SK-N-SH (cell line): Measurements from ENCODE around the gene FOXK1. TPM values are rescaled to one million over a fixed set of nuclear protein-coding genes. Genes with fewer than 3 reads are reported as not detected.

ENCODE experiments used
- CTCF ChIA-PET: fragments of 300-600, 350-600 bp; formaldehyde crosslinking; extraction: SDS; loops from one replicate; lab custom pipeline; 2021; lab: Yijun Ruan, JAX
- POLR2A ChIA-PET: fragments of 350-600 bp; sonication (Branson Sonifier 250); formaldehyde crosslinking; extraction: SDS; loops from one replicate; lab custom pipeline; 2020; ENCODE audit warnings: antibody characterized with exemption, inconsistent platforms; lab: Yijun Ruan, JAX
- DNase-seq: peaks from one replicate; pipeline ENCODE4 v3.0.0; 2012
- H2AFZ ChIP-seq: fragments of 200-600 bp; sonication (generic); 2 replicates; pipeline ENCODE4 v1.8.1; 2016; ENCODE audit warnings: antibody characterized with exemption, mild to moderate bottlenecking, low read depth
- H3F3A ChIP-seq: fragments of 200-600 bp; sonication (generic); replicated peaks from 2 replicates; pipeline ENCODE3; 2016; ENCODE audit warnings: antibody characterized with exemption, mild to moderate bottlenecking; ENCODE audit not compliant: insufficient read depth
- H3K27ac ChIP-seq, 2 experiments: fragments of 200-500 bp in 1 of 2; fragments of 200-600 bp in 1 of 2; sonication (Bioruptor generic) in 1 of 2; sonication (generic), shearing (Covaris generic) in 1 of 2; 2 replicates each; pipeline versions ENCODE4 v1.5.1 to v1.6.1; 2014 to 2016; ENCODE audit warnings: low read depth in 2 of 2, inconsistent platforms in 1 of 2, low read length in 1 of 2, mild to moderate bottlenecking in 1 of 2, mixed read lengths in 1 of 2
- H3K27me3 ChIP-seq: fragments of 200-600 bp; sonication (generic), shearing (Covaris generic); 2 replicates; pipeline ENCODE4 v1.6.1; 2016; ENCODE audit warnings: mixed run types; ENCODE audit not compliant: insufficient read depth
- H3K36me3 ChIP-seq, 2 experiments: fragments of 200-500 bp in 1 of 2; fragments of 200-600 bp in 1 of 2; sonication (Bioruptor generic) in 1 of 2; sonication (generic) in 1 of 2; replicated peaks in 1 of 2; 2 replicates each; pipeline versions ENCODE3 to v1.5.1; 2014 to 2016; ENCODE audit warnings: low read length in 1 of 2, mild to moderate bottlenecking in 1 of 2; ENCODE audit not compliant: insufficient read depth in 2 of 2, control insufficient read depth in 1 of 2
- H3K4me1 ChIP-seq, 2 experiments: fragments of 200-500 bp in 1 of 2; fragments of 200-600 bp in 1 of 2; sonication (Bioruptor generic) in 1 of 2; sonication (generic), shearing (Covaris generic) in 1 of 2; 2 replicates each; pipeline versions ENCODE4 v1.5.1 to v1.6.1; 2014 to 2016; ENCODE audit warnings: low read depth in 1 of 2, low read length in 1 of 2, mixed run types in 1 of 2; ENCODE audit not compliant: insufficient read depth in 2 of 2, control insufficient read depth in 1 of 2
- H3K4me2 ChIP-seq: fragments of 200-600 bp; sonication (generic), shearing (Covaris generic); 2 replicates; pipeline ENCODE4 v1.6.1; 2017; ENCODE audit warnings: mixed run types
- H3K4me3 ChIP-seq, 2 experiments: fragments of 200-500 bp in 1 of 2; fragments of 200-600 bp in 1 of 2; sonication (Bioruptor generic) in 1 of 2; sonication (generic), shearing (Covaris generic) in 1 of 2; 2 replicates each; pipeline versions ENCODE4 v1.5.1 to v1.8.1; 2014 to 2016; ENCODE audit warnings: low read depth in 2 of 2, inconsistent platforms in 1 of 2, low read length in 1 of 2, mild to moderate bottlenecking in 1 of 2, mixed read lengths in 1 of 2, moderate library complexity in 1 of 2
- H3K79me2 ChIP-seq: fragments of 200-600 bp; sonication (generic); 2 replicates; pipeline ENCODE4 v1.8.1; 2017; ENCODE audit warnings: mild to moderate bottlenecking; ENCODE audit not compliant: insufficient read depth
- H3K9ac ChIP-seq: fragments of 200-600 bp; sonication (generic); 2 replicates; pipeline ENCODE4 v1.6.1; 2017; ENCODE audit warnings: mixed run types
- H3K9me2 ChIP-seq: fragments of 200-600 bp; sonication (generic); 2 replicates; pipeline ENCODE4 v1.6.1; 2017; ENCODE audit warnings: mixed run types
- H3K9me3 ChIP-seq: fragments of 200-600 bp; sonication (generic); 2 replicates; pipeline ENCODE4 v1.6.1; 2017; ENCODE audit warnings: mixed run types, mild to moderate bottlenecking, moderate library complexity
- H4K20me1 ChIP-seq: fragments of 200-600 bp; sonication (generic); 2 replicates; pipeline ENCODE4 v1.6.1; 2017; ENCODE audit warnings: mild to moderate bottlenecking, mixed run types; ENCODE audit not compliant: insufficient read depth
- FOXM1 ChIP-seq: IDR thresholded peaks from 2 replicates; pipeline ENCODE4 v1.4.0; 2012; ENCODE audit warnings: low read depth, mild to moderate bottlenecking
- GATA2 ChIP-seq: sonication (generic); formaldehyde crosslinking; IDR thresholded peaks from 2 replicates; pipeline ENCODE4 v1.5.0; 2020; ENCODE audit warnings: mild to moderate bottlenecking, missing genetic modification reagents
- MEF2A ChIP-seq: IDR thresholded peaks from 2 replicates; pipeline ENCODE4 v1.4.0; 2012; ENCODE audit warnings: low read depth, borderline replicate concordance
- MXI1 ChIP-seq: IDR thresholded peaks from 2 replicates; pipeline ENCODE4 v1.6.1; 2012; ENCODE audit warnings: mild to moderate bottlenecking, low read depth, low read length, improper control_type of control experiment
- SIN3A ChIP-seq: IDR thresholded peaks from 2 replicates; pipeline ENCODE4 v1.6.1; 2012; ENCODE audit warnings: low read depth, mild to moderate bottlenecking, low read length, moderate library complexity, borderline replicate concordance
- SMC3 ChIP-seq: IDR thresholded peaks from 2 replicates; pipeline ENCODE4 v1.6.1; 2012; ENCODE audit warnings: low read depth, low read length, improper control_type of control experiment
- TAF1 ChIP-seq: IDR thresholded peaks from 2 replicates; pipeline ENCODE4 v1.6.1; 2012; ENCODE audit warnings: low read depth, mild to moderate bottlenecking, low read length, moderate library complexity, borderline replicate concordance
- TEAD4 ChIP-seq: IDR thresholded peaks from 2 replicates; pipeline ENCODE4 v1.4.0; 2012; ENCODE audit warnings: mild to moderate bottlenecking, borderline replicate concordance; ENCODE audit not compliant: insufficient read depth
- WGBS: methylation state at CpG from one replicate; pipeline ENCODE4 v1.1.6; 2017; ENCODE audit warnings: low lambda C conversion rate; 5-methylcytosine and 5-hydroxymethylcytosine counted together
- polyA plus RNA-seq, 3 experiments: library from polyadenylated mRNA; depleted of rRNA; stranded (reverse); fragments of >200 nt; gene quantifications; 2 replicates each; pipeline ENCODE4 v1.2.3, GENCODE V29; 2012
- TF ChIP-seq, protein P1 (sequence below): fragments of 150-350 bp; IDR thresholded peaks from 2 replicates; pipeline ENCODE4 v1.6.1; 2017; ENCODE audit warnings: antibody characterized with exemption, low read length, low read depth, borderline replicate concordance
- TF ChIP-seq, protein P2 (sequence below): IDR thresholded peaks from 2 replicates; pipeline ENCODE4 v1.4.0; 2012; ENCODE audit warnings: low read depth, borderline replicate concordance
- TF ChIP-seq, protein P3 (sequence below): IDR thresholded peaks from 2 replicates; pipeline ENCODE4 v1.4.0; 2012; ENCODE audit warnings: low read depth
- TF ChIP-seq, protein P4 (sequence below): IDR thresholded peaks from 2 replicates; pipeline ENCODE4 v1.6.1; 2012; ENCODE audit warnings: mild to moderate bottlenecking, low read depth, low read length, moderate library complexity

Gene FOXK1
- polyA plus RNA-seq, 1 of the 3 experiments (the other 2 are of a cell fraction), result 4.7 TPM

DNA sequence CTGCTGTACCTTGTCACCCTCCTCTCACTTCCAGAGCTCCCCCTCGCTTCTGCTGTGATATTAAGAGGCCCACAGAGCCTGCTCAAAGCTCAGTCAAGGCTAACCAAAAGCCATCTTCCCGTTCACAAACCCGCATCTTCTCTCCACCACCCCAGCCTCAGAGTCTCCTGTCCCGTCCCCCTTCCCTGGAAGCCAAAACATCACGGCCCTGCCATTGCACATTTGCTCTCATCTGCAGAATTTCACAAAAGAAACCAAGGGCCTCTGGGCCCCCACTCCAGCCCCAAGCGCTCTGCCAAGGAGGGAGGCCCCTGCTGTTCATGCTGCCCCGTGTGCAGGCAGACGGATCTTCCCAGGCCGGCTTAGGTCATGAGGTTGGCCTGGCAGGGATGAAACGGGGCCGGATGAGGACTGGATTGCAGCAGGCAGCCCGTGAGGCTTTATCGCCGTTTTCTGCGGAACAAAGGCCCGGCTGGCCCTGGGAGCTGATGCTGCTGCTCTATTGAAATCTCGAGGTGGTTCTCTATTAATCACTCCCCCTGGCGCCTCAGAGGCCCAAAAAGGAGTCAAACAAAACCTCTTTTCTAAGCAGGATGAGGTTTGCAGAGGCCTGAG is 31.6 kb upstream of the FOXK1 start:
- TF ChIP-seq, protein P1, sequence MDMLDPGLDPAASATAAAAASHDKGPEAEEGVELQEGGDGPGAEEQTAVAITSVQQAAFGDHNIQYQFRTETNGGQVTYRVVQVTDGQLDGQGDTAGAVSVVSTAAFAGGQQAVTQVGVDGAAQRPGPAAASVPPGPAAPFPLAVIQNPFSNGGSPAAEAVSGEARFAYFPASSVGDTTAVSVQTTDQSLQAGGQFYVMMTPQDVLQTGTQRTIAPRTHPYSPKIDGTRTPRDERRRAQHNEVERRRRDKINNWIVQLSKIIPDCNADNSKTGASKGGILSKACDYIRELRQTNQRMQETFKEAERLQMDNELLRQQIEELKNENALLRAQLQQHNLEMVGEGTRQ, result no peak
- TF ChIP-seq, protein P2, sequence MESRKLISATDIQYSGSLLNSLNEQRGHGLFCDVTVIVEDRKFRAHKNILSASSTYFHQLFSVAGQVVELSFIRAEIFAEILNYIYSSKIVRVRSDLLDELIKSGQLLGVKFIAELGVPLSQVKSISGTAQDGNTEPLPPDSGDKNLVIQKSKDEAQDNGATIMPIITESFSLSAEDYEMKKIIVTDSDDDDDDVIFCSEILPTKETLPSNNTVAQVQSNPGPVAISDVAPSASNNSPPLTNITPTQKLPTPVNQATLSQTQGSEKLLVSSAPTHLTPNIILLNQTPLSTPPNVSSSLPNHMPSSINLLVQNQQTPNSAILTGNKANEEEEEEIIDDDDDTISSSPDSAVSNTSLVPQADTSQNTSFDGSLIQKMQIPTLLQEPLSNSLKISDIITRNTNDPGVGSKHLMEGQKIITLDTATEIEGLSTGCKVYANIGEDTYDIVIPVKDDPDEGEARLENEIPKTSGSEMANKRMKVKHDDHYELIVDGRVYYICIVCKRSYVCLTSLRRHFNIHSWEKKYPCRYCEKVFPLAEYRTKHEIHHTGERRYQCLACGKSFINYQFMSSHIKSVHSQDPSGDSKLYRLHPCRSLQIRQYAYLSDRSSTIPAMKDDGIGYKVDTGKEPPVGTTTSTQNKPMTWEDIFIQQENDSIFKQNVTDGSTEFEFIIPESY, result no peak
- TF ChIP-seq SIN3A, result no peak
- TF ChIP-seq TAF1, result no peak
- TF ChIP-seq MXI1, result no peak
- TF ChIP-seq TEAD4, result no peak
- TF ChIP-seq, protein P3, sequence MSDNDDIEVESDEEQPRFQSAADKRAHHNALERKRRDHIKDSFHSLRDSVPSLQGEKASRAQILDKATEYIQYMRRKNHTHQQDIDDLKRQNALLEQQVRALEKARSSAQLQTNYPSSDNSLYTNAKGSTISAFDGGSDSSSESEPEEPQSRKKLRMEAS, result no peak
- no peak for TF ChIP-seq SMC3
- TF ChIP-seq MEF2A, result no peak
- TF ChIP-seq, protein P4, sequence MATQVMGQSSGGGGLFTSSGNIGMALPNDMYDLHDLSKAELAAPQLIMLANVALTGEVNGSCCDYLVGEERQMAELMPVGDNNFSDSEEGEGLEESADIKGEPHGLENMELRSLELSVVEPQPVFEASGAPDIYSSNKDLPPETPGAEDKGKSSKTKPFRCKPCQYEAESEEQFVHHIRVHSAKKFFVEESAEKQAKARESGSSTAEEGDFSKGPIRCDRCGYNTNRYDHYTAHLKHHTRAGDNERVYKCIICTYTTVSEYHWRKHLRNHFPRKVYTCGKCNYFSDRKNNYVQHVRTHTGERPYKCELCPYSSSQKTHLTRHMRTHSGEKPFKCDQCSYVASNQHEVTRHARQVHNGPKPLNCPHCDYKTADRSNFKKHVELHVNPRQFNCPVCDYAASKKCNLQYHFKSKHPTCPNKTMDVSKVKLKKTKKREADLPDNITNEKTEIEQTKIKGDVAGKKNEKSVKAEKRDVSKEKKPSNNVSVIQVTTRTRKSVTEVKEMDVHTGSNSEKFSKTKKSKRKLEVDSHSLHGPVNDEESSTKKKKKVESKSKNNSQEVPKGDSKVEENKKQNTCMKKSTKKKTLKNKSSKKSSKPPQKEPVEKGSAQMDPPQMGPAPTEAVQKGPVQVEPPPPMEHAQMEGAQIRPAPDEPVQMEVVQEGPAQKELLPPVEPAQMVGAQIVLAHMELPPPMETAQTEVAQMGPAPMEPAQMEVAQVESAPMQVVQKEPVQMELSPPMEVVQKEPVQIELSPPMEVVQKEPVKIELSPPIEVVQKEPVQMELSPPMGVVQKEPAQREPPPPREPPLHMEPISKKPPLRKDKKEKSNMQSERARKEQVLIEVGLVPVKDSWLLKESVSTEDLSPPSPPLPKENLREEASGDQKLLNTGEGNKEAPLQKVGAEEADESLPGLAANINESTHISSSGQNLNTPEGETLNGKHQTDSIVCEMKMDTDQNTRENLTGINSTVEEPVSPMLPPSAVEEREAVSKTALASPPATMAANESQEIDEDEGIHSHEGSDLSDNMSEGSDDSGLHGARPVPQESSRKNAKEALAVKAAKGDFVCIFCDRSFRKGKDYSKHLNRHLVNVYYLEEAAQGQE, result no peak
- TF ChIP-seq FOXM1, result no peak
- no peak for TF ChIP-seq GATA2
- Histone ChIP-seq H3K9ac (no peak overlapping the region), H3K4me3 (no peak overlapping the region), H3K4me2 (no peak overlapping the region), H3F3A (no peaks in the 10 kb centered on the region), H3K36me3 (no peaks in the 10 kb centered on the region), H3K27me3 (no peaks in the 10 kb centered on the region), H4K20me1 (no peaks in the 10 kb centered on the region), H3K9me2 (no peaks in the 10 kb centered on the region), H2AFZ (no peak overlapping the region), H3K79me2 (no peaks in the 10 kb centered on the region), H3K4me1 (no peaks in the 10 kb centered on the region; a peak in 1 of 4 replicates), H3K9me3 (no peaks in the 10 kb centered on the region), H3K27ac (no peak overlapping the region)
- ChIA-PET POLR2A (interaction anchor here (1.0 kb wide), 1 partner anchor 9 kb away, joined by 9 read pairs; no protein-coding TSS in a partner anchor), CTCF (interaction anchor here (1.0 to 1.9 kb wide), 3 partner anchors 9 to 105 kb away, joined by 4 to 7 read pairs (median 6); no protein-coding TSS in a partner anchor)
- 73% methylated on average over 18 of the region's 18 CpGs for WGBS
- DNase-seq, result no peak
